ENCODE data around the gene SCAF8. TPM values are rescaled to one million over a fixed set of nuclear protein-coding genes. Genes with fewer than 3 reads are reported as not detected.

The SCAF8 gene
- total and polyA plus RNA-seq, 2 of the 8 experiments (the other 6 are each of a cell fraction or from before 2014, with no cell fraction given): 20.3 to 46.3 TPM

DNA sequence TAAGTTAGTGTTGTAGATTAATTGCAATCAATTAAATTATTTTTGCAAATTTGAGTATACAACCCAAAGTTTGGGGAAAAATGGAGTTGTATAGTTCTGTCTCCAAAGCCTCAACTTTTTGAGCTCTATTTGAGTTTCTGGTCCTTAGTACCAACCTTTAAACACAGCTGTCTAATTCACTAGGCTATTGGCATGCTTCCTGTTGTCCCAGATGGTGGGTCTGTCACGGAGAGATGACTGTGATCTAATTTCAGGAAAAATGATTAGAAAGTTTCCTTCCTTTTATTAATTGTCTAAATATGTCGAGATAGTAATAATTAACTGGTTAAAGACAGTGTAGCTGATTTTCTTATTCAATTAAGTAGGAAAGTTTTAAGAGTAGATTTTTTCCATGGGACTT lies 109.6 kb downstream of the SCAF8 start:
- Histone ChIP-seq H4K20me1 (replicated peaks in 1 of 2; ENCODE audit: control insufficient read depth in 1 of 2, insufficient read depth in 2 of 2, low read length in 2 of 2) (peaks cover 0 to 2% of the 10 kb centered on the region in 2 experiments), H2BK12ac (ENCODE audit: low read depth, low read length) (no peak overlapping the region), H3K27me3 (replicated peaks in 1 of 4; ENCODE audit: control insufficient read depth in 3 of 4, extremely low read depth in 1 of 4, insufficient read depth in 3 of 4, low read length in 3 of 4) (no peaks in the 10 kb centered on the region), H3K23me2 (ENCODE audit: low read depth, low read length) (no peaks in the 10 kb centered on the region), H3K14ac (ENCODE audit: insufficient read length) (no peak overlapping the region), H2BK120ac (replicated peaks; ENCODE audit: low read depth, low read length) (no peak overlapping the region), H3K36me3 (ENCODE audit: control insufficient read depth in 2 of 4, insufficient read depth in 4 of 4, low read length in 3 of 4) (no peaks in the 10 kb centered on the region), H2BK15ac (ENCODE audit: low read length) (no peak overlapping the region), H4K91ac (replicated peaks; ENCODE audit: insufficient read length, low read length) (no peak overlapping the region), H2BK20ac (ENCODE audit: low read length) (no peak overlapping the region), H2AFZ (ENCODE audit: low read length) (no peak overlapping the region), H3K79me1 (ENCODE audit: low read depth, low read length) (no peaks in the 10 kb centered on the region), H3K9ac (replicated peaks in 1 of 4; ENCODE audit: extremely low read depth in 1 of 4, low read depth in 3 of 4, low read length in 3 of 4) (no peak overlapping the region), H2BK5ac (ENCODE audit: low read depth, low read length) (no peak overlapping the region), H4K8ac (ENCODE audit: extremely low read depth, insufficient read depth, low read length) (no peak overlapping the region), H3K18ac (ENCODE audit: extremely low read depth, low read length) (no peak overlapping the region), H3K4me3 (ENCODE audit: extremely low read depth in 1 of 4, insufficient read depth in 2 of 4, low read depth in 3 of 4, low read length in 4 of 4) (no peak overlapping the region), H3K4ac (replicated peaks; ENCODE audit: insufficient read length, low read depth, low read length) (no peak overlapping the region), H4K5ac (ENCODE audit: insufficient read length, low read depth, low read length) (no peak overlapping the region), H3K27ac (ENCODE audit: low read depth, low read length) (no peak overlapping the region), H3K4me2 (ENCODE audit: insufficient read depth in 1 of 2, low read depth in 2 of 2, low read length in 2 of 2) (no peak overlapping the region), H2AK5ac (ENCODE audit: low read depth, low read length) (no peak overlapping the region), H3K4me1 (replicated peaks in 1 of 4; ENCODE audit: control insufficient read depth in 3 of 4, insufficient read depth in 4 of 4, low read length in 3 of 4) (0 out of 7 replicates have a peak, but pooled peaks cover 0 to 2% (median 0%) of the 10 kb centered on the region in 4 experiments), H3K79me2 (ENCODE audit: control insufficient read depth in 1 of 2, insufficient read depth in 2 of 2, low read length in 2 of 2) (peaks cover 0 to 83% of the 10 kb centered on the region in 2 experiments; a peak in 3 of 4 replicates), H3K23ac (ENCODE audit: insufficient read length) (no peak overlapping the region), H3K56ac (replicated peaks; ENCODE audit: insufficient read length, low read depth, low read length) (no peak overlapping the region), H3K9me3 (ENCODE audit: insufficient read depth in 2 of 2, low read depth in 1 of 2, low read length in 1 of 2) (no peaks in the 10 kb centered on the region)
- WGBS, 2 experiments (ENCODE audit: extremely low coverage in 1 of 2, insufficient coverage in 1 of 2, insufficient read length in 1 of 2, insufficient replicate concordance in 2 of 2, low coverage in 1 of 2, low lambda C conversion rate in 2 of 2, missing lambda C conversion rate in 1 of 2): 71% methylated on average over 2 of the region's 2 CpGs; no CpG with 5 or more reads in 1 of the 2 experiments
- DNase-seq (ENCODE audit: low read depth in 1 of 2, low spot score in 2 of 2) (no peak), FAIRE-seq (no peak)
- CTCF ChIA-PET (ENCODE audit: partially characterized antibody): interaction anchor here (1.0 to 1.4 kb wide), 2 partner anchors 26 to 167 kb away, joined by 4 read pairs; no protein-coding TSS in a partner anchor
- POLR2A ChIA-PET (ENCODE audit: partially characterized antibody): interaction anchor here (0.7 kb wide), 1 partner anchor 13 kb away, joined by 3 read pairs; no protein-coding TSS in a partner anchor
- TF ChIP-seq, protein P1, sequence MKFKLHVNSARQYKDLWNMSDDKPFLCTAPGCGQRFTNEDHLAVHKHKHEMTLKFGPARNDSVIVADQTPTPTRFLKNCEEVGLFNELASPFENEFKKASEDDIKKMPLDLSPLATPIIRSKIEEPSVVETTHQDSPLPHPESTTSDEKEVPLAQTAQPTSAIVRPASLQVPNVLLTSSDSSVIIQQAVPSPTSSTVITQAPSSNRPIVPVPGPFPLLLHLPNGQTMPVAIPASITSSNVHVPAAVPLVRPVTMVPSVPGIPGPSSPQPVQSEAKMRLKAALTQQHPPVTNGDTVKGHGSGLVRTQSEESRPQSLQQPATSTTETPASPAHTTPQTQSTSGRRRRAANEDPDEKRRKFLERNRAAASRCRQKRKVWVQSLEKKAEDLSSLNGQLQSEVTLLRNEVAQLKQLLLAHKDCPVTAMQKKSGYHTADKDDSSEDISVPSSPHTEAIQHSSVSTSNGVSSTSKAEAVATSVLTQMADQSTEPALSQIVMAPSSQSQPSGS (IDR thresholded peaks at IDR 0.05; ENCODE audit: low read length): no peak
- TF ChIP-seq YY1 (IDR thresholded peaks at IDR 0.05; ENCODE audit: low read depth, low read length): no peak
- TF ChIP-seq TCF12 (IDR thresholded peaks at IDR 0.05; ENCODE audit: low read depth, low read length): no peak
- no peak for TF ChIP-seq JUN (IDR thresholded peaks at IDR 0.05; ENCODE audit: low read depth, low read length)
- TF ChIP-seq SAP30 (IDR thresholded peaks at IDR 0.05; ENCODE audit: insufficient read depth, insufficient replicate concordance, low read length): no peak
- TF ChIP-seq, protein P2, sequence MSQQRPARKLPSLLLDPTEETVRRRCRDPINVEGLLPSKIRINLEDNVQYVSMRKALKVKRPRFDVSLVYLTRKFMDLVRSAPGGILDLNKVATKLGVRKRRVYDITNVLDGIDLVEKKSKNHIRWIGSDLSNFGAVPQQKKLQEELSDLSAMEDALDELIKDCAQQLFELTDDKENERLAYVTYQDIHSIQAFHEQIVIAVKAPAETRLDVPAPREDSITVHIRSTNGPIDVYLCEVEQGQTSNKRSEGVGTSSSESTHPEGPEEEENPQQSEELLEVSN (IDR thresholded peaks at IDR 0.05): no peak
- TF ChIP-seq, protein P3, sequence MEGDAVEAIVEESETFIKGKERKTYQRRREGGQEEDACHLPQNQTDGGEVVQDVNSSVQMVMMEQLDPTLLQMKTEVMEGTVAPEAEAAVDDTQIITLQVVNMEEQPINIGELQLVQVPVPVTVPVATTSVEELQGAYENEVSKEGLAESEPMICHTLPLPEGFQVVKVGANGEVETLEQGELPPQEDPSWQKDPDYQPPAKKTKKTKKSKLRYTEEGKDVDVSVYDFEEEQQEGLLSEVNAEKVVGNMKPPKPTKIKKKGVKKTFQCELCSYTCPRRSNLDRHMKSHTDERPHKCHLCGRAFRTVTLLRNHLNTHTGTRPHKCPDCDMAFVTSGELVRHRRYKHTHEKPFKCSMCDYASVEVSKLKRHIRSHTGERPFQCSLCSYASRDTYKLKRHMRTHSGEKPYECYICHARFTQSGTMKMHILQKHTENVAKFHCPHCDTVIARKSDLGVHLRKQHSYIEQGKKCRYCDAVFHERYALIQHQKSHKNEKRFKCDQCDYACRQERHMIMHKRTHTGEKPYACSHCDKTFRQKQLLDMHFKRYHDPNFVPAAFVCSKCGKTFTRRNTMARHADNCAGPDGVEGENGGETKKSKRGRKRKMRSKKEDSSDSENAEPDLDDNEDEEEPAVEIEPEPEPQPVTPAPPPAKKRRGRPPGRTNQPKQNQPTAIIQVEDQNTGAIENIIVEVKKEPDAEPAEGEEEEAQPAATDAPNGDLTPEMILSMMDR (IDR thresholded peaks at IDR 0.05; ENCODE audit: control extremely low read depth in 1 of 3, insufficient read depth in 1 of 3, low read depth in 1 of 3, low read length in 3 of 3): no peak
- no peak for TF ChIP-seq RAD21 (IDR thresholded peaks at IDR 0.05 in 1 of 2, conservative IDR thresholded peaks at IDR 0.05 in 1 of 2; ENCODE audit: low read depth in 2 of 2, low read length in 2 of 2)
